Stimulated activated effector memory CD8-positive, alpha-beta T cell treated with anti-CD3 and anti-CD28 coated beads, Interleukin-12 subunit alpha, Interleukin-12 subunit beta, amount 100 ng/mL, for 72 hours (primary cell): ENCODE data around the gene METTL6.
"Not testable (repeated sequence)": the region's sequence is repeated elsewhere in the genome, so short reads cannot be mapped to it uniquely, and the experiment has no call there.

ENCODE experiments used
- ATAC-seq: fragments of 150-1000 bp; cut with Tn5 transposase; 2 replicates; pipeline ENCODE4 v1.10.0; 2021
- DNase-seq, 2 donors: peaks; one replicate each; pipeline ENCODE4 v3.0.0; 2021 to 2022; ENCODE audit warnings: low spot score in 2 of 2
- H3K27ac Mint-ChIP-seq: one replicate; pipeline ENCODE4 v1.8.0; 2022; ENCODE audit warnings: mild to moderate bottlenecking, mixed read lengths
- H3K36me3 Mint-ChIP-seq: one replicate; pipeline ENCODE4 v1.8.0; 2022; ENCODE audit warnings: mild to moderate bottlenecking, mixed read lengths
- H3K4me1 Mint-ChIP-seq: one replicate; pipeline ENCODE4 v1.8.0; 2022; ENCODE audit warnings: mixed read lengths
- H3K4me3 Mint-ChIP-seq: one replicate; pipeline ENCODE4 v1.8.0; 2022; ENCODE audit warnings: mild to moderate bottlenecking, mixed read lengths
- H3K9me3 Mint-ChIP-seq: one replicate; pipeline ENCODE4 v1.8.0; 2022; ENCODE audit warnings: mixed read lengths

METTL6 gene

GRCh38 chr3:15427182-15427880, at the start of gene METTL6, which contains the start of gene EAF1:
Gene METTL6 (minus strand): TSS chr3:15427544. CDS start chr3:15426511, 1,033 bp downstream.
Gene EAF1 (plus strand): TSS chr3:15427598. CDS start chr3:15427780, 182 bp downstream.
- peaks cover 47% of the 10 kb centered on the region for H3K4me1 Mint-ChIP-seq
- DNase-seq = peak; percentile 67 to 93
- peak within 1 kb of the TSS; percentile 99 for H3K27ac Mint-ChIP-seq
- peaks cover 81% of the 10 kb centered on the region for H3K36me3 Mint-ChIP-seq
- peak within 1 kb of the TSS; percentile 83 for H3K4me3 Mint-ChIP-seq
- peak; percentile 84 for ATAC-seq
- H3K9me3 Mint-ChIP-seq = no peaks in the 10 kb centered on the region

GRCh38 chr3:15476378-15476777, 49.0 kb upstream of the METTL6 start:
- H3K27ac Mint-ChIP-seq = no peak overlapping the region
- no peak overlapping the region for H3K4me3 Mint-ChIP-seq
- no peaks in the 10 kb centered on the region for H3K9me3 Mint-ChIP-seq
- ATAC-seq (no peak), DNase-seq (no peak)
- H3K36me3 Mint-ChIP-seq = no peaks in the 10 kb centered on the region
- H3K4me1 Mint-ChIP-seq = peaks cover 16% of the 10 kb centered on the region

GRCh38 chr3:15475161-15475560, 47.8 kb upstream of the METTL6 start:
- Mint-ChIP-seq H3K27ac (no peak overlapping the region), H3K9me3 (no peaks in the 10 kb centered on the region), H3K36me3 (no peaks in the 10 kb centered on the region), H3K4me3 (no peak overlapping the region), H3K4me1 (peaks cover 22% of the 10 kb centered on the region)
- no peak for ATAC-seq
- DNase-seq = no peak

- no peak overlapping the region for H3K27ac Mint-ChIP-seq
- no peaks in the 10 kb centered on the region for H3K9me3 Mint-ChIP-seq
- no peaks in the 10 kb centered on the region for H3K36me3 Mint-ChIP-seq
- DNase-seq = no peak
- no peak for ATAC-seq
- peaks cover 18% of the 10 kb centered on the region for H3K4me1 Mint-ChIP-seq
- no peak overlapping the region for H3K4me3 Mint-ChIP-seq
These were observed 44.5 kb upstream of the METTL6 start for GRCh38 chr3:15471861-15472260.

GRCh38 chr3:15470849-15471248, 43.5 kb upstream of the METTL6 start:
- H3K36me3 Mint-ChIP-seq = no peaks in the 10 kb centered on the region
- ATAC-seq (no peak), DNase-seq (no peak)
- no peak overlapping the region for H3K4me3 Mint-ChIP-seq
- no peaks in the 10 kb centered on the region for H3K9me3 Mint-ChIP-seq
- peaks cover 22% of the 10 kb centered on the region for H3K4me1 Mint-ChIP-seq
- peak overlapping the region; percentile 10 for H3K27ac Mint-ChIP-seq

GRCh38 chr3:15470261-15470660, 42.9 kb upstream of the METTL6 start:
- Mint-ChIP-seq H3K27ac (peak overlapping the region; percentile 10), H3K9me3 (no peaks in the 10 kb centered on the region), H3K4me3 (no peak overlapping the region), H3K4me1 (peaks cover 22% of the 10 kb centered on the region), H3K36me3 (no peaks in the 10 kb centered on the region)
- no peak for ATAC-seq
- DNase-seq = no peak

- ATAC-seq = peak; percentile 77
These were observed 40.2 kb upstream of the METTL6 start for GRCh38 chr3:15467227-15468181.

GRCh38 chr3:15465876-15466585, 38.7 kb upstream of the METTL6 start:
- no peak overlapping the region for H3K4me3 Mint-ChIP-seq
- H3K27ac Mint-ChIP-seq = no peak overlapping the region
- no peak for DNase-seq
- H3K4me1 Mint-ChIP-seq = peaks cover 50% of the 10 kb centered on the region
- H3K9me3 Mint-ChIP-seq = no peaks in the 10 kb centered on the region
- ATAC-seq = no peak
- peaks cover 10% of the 10 kb centered on the region for H3K36me3 Mint-ChIP-seq

More at GRCh38 chr3:15467227-15468181, 40.2 kb upstream of the METTL6 start:
- H3K9me3 Mint-ChIP-seq = no peaks in the 10 kb centered on the region
- H3K27ac Mint-ChIP-seq = peak overlapping the region; percentile 83
- DNase-seq = no peak
- H3K36me3 Mint-ChIP-seq = peaks cover 10% of the 10 kb centered on the region
- H3K4me1 Mint-ChIP-seq = peaks cover 36% of the 10 kb centered on the region
- peak overlapping the region; percentile 26 for H3K4me3 Mint-ChIP-seq

- no peak overlapping the region for H3K4me3 Mint-ChIP-seq
- peaks cover 50% of the 10 kb centered on the region for H3K4me1 Mint-ChIP-seq
- no peaks in the 10 kb centered on the region for H3K9me3 Mint-ChIP-seq
- H3K27ac Mint-ChIP-seq = peak overlapping the region; percentile 78
- ATAC-seq = peak; percentile 51
- peaks cover 10% of the 10 kb centered on the region for H3K36me3 Mint-ChIP-seq
- no peak for DNase-seq
These were observed 35.1 kb upstream of the METTL6 start for GRCh38 chr3:15462451-15462850.

GRCh38 chr3:15460891-15461531, 33.7 kb upstream of the METTL6 start:
- Mint-ChIP-seq H3K27ac (peak overlapping the region; percentile 88), H3K4me3 (peak overlapping the region; percentile 21), H3K4me1 (peaks cover 40% of the 10 kb centered on the region), H3K9me3 (no peaks in the 10 kb centered on the region), H3K36me3 (peaks cover 10% of the 10 kb centered on the region)
- no peak for DNase-seq
- peak; percentile 68 for ATAC-seq

- Mint-ChIP-seq H3K4me3 (no peak overlapping the region), H3K4me1 (peaks cover 34% of the 10 kb centered on the region), H3K9me3 (no peaks in the 10 kb centered on the region), H3K27ac (peak overlapping the region; percentile 54), H3K36me3 (no peaks in the 10 kb centered on the region)
- DNase-seq = no peak
- ATAC-seq = no peak
These were observed 31.0 kb upstream of the METTL6 start for GRCh38 chr3:15458212-15458780.

GRCh38 chr3:15456915-15457314, 29.6 kb upstream of the METTL6 start:
- not testable (repeated sequence) for H3K9me3 Mint-ChIP-seq

GRCh38 chr3:15456321-15456720, 29.0 kb upstream of the METTL6 start:
- no peaks in the 10 kb centered on the region for H3K9me3 Mint-ChIP-seq
- H3K27ac Mint-ChIP-seq = peak overlapping the region; percentile 50
- no peak for DNase-seq
- no peak for ATAC-seq
- H3K36me3 Mint-ChIP-seq = no peaks in the 10 kb centered on the region
- H3K4me3 Mint-ChIP-seq = no peak overlapping the region
- peaks cover 22% of the 10 kb centered on the region for H3K4me1 Mint-ChIP-seq

More at GRCh38 chr3:15456915-15457314, 29.6 kb upstream of the METTL6 start:
- ATAC-seq, H3K36me3 Mint-ChIP-seq, H3K4me3 Mint-ChIP-seq, DNase-seq, H3K27ac Mint-ChIP-seq: not testable (repeated sequence)
- H3K4me1 Mint-ChIP-seq = peaks cover 27% of the 10 kb centered on the region

- ATAC-seq (no peak), DNase-seq (no peak)
- Mint-ChIP-seq H3K27ac (peak overlapping the region; percentile 50), H3K4me1 (peaks cover 16% of the 10 kb centered on the region), H3K4me3 (no peak overlapping the region), H3K36me3 (no peaks in the 10 kb centered on the region), H3K9me3 (no peaks in the 10 kb centered on the region)
These were observed 28.4 kb upstream of the METTL6 start for GRCh38 chr3:15455756-15456155.
